GM18858 (cell line): ENCODE results near the gene POLR2C.

Source experiments
- ATAC-seq: cut with Tn5 transposase; IDR thresholded peaks from one replicate; pipeline ENCODE4 v1.9.1; 2021; ENCODE audit not compliant: unreplicated experiment

The POLR2C gene

GRCh38 chr16:57517397-57518367 is 55.2 kb downstream of the POLR2C start:
- ATAC-seq: no peak

- no peak for ATAC-seq
Measured at GRCh38 chr16:57518520-57518919, 56.0 kb downstream of the POLR2C start.

DNA sequence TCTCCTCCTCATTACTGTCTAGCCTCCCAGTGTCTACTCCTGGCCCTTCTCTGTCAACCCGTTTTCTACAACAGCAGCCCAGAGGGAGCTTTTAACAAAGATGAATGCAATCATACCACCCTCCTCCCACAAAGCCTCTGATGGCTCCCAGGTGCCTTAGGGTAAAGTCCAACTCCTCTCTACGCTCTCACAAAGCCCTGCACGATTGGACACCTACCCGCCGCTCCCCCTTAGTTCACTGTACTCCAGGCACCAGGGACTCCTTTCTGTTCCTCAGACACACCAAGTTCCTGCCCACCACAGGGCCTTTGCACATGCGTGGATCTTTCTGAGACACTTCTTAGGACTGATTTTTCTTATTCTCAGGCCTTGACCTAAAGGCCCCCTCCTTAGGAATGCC is 56.4 kb downstream of the POLR2C start:
- no peak for ATAC-seq

DNA sequence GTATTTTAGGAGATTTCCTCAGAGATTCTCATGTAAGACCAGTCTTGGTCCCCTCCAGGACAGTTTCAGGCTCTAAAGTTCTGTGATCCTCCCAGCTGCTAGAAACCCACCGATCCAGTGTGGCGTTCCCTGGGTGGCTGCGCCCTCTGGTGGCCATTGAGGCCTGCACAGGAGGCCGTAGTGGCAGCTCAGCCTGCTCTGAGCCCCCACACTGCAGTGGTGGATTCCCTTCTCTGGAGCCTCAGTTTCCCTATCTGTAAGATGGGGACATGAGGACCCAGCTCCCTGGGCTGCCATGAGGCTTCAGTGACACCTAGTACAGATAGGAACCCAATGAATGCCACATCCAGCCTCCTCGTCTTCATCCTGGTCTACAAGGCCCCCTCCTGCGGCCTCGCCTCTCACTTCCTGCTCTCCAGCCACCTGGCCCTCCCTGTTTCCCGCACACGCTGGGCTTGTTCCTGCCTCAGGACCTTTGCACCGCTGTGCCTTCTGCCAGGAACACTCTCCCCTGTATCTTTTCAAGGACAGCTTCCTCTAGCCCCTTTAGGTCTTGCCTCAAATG is 57.4 kb downstream of the POLR2C start:
- ATAC-seq: no peak
